Stimulated activated CD4-positive, alpha-beta T cell treated with anti-CD3 and anti-CD28 coated beads, Interleukin-1b, Interleukin-23, amount 100 ng/mL, for 4 hours (primary cell): ENCODE data around the gene TLE4.
"Not testable (repeated sequence)": the region's sequence is repeated elsewhere in the genome, so short reads cannot be mapped to it uniquely, and the experiment has no call there.

ENCODE experiments used
- DNase-seq, 2 donors: peaks; one replicate each; pipeline ENCODE4 v3.0.0-alpha.2; 2020; ENCODE audit warnings: low read depth in 2 of 2

The TLE4 gene

GRCh38 chr9:79603222-79603920 lies 31.6 kb downstream of the TLE4 start:
- no peak for DNase-seq

DNA sequence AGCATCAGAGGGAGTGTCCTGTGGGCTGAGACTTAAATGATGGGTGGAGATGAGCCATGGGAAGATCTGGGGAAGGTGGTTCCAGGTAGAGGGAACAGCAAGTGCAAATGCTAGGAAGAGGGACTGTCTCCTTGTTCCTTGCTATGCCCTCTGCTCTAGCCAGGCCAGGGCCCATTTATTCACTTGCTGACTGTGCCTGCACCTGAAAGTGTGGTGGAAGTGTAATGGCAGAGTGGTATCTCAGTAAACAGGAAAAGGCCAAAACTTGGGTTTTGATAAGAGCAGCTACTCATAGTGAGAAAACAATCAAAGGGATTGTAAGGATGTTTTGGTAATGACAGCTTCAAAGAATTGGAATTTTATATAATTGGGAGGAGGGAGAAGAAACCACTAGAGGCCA lies 32.4 kb downstream of the TLE4 start:
- no peak for DNase-seq

- DNase-seq, result no peak
Observed at GRCh38 chr9:79604921-79605562, 33.3 kb downstream of the TLE4 start.

DNA sequence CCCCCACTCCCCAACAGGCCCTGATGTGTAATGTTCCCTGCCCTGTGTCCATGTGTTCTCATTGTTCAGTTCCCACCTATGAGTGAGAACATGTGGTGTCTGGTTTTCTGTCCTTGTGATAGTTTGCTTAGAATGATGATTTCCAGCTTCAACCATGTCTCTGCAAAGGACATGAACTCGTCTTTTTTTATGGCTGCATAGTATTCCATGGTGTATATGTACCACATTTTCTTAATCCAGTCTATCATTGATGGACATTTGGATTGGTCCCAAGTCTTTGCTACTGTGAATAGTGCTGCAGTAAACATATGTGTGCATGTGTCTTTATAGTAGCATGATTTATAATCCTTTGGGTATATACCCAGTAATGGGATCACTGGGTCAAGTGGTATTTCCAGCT lies 34.8 kb downstream of the TLE4 start:
- not testable (repeated sequence) for DNase-seq

- DNase-seq, result no peak
Observed at GRCh38 chr9:79609468-79610018, 37.8 kb downstream of the TLE4 start.

DNA sequence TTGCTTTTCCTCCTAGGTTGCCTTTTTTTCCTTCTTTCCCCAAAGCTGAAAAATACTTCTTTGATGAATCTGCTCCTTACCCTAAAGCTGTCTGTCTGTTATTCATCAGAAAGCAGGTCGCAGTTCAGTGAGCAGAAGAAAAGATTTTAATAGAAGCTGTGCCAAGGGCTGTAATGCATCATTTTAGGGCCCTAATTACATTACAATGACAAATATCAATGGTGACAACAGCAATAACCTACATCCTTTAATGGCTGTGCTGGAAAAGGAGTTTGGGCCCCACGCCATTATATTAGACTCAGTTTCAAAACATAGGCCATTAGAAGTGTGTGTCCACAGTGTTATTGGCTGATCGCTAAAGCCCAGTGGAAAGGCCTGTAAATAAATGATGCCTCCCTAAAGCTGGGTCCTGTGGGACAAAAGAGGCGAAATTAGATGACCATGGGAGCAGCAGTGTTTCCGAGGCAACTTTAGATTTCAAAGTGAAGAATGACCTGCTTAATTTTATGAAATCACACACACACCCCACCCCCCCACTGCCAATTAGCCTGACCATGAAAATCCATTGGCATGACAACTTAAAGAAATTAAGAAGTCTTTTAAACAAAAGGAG lies 38.4 kb downstream of the TLE4 start:
- no peak for DNase-seq

GRCh38 chr9:79610791-79611614 lies 39.2 kb downstream of the TLE4 start:
- no peak for DNase-seq

DNA sequence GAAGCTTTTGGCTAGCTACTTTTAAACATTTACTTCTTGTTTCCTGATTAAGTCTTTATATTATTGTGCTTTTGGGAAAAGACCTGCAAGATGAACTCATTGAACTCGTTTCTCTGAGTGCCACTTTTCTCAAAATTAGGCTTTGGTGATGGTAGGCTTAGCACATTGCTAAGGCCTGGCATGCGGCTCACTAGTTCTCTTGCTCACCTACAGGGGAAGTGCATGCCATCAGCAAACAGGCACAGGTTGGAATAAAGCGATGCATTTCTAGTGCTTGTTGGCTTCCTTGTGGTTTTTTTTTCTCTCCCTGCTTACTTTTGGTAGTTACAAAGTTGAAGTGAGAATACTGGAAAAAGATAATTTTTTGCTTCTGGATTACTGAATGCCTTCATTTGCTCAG lies 41.4 kb downstream of the TLE4 start:
- DNase-seq, result no peak

DNA sequence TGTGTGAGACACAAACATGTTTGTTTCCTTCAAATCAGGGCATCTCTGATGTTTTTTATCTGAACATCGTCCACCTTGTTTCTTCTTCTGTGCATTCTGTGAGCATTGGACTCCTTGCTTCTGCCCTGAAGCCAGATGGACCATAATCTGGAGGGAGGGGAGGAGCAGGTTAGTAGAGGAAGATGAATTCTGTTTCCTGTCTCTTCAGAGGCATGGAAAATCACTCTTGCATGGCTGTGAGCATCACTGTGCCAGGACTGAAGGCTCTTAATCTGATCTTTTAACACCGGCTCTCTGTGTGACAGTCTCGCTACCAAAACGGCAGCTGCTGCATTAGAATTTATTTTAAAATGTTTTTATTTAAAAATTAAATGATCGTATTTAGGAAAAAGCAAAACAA lies 43.3 kb downstream of the TLE4 start:
- DNase-seq, result no peak

DNA sequence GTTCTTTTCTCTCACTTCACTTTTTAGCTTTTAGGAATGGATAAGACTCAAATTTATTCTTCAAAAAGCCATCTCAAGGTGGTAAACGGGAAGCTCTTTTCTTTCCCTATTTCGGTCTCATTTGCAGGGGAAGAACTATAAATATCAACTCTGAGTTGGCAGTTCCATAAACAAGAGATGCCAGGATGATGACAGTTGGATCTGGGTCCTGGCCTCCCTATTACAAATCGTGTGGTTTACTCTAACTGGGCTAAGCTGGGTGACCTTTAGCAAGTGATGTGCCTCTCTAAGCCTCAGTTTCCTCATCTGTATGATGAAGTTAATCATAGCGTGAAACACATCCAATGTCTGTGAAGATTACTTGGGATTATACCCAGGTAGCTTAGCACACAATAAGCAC lies 44.2 kb downstream of the TLE4 start:
- no peak for DNase-seq

GRCh38 chr9:79616971-79617370 lies 45.2 kb downstream of the TLE4 start:
- no peak for DNase-seq

GRCh38 chr9:79617395-79617794 lies 45.6 kb downstream of the TLE4 start:
- DNase-seq, result no peak

GRCh38 chr9:79619930-79620329 lies 48.2 kb downstream of the TLE4 start:
- DNase-seq, result no peak

DNA sequence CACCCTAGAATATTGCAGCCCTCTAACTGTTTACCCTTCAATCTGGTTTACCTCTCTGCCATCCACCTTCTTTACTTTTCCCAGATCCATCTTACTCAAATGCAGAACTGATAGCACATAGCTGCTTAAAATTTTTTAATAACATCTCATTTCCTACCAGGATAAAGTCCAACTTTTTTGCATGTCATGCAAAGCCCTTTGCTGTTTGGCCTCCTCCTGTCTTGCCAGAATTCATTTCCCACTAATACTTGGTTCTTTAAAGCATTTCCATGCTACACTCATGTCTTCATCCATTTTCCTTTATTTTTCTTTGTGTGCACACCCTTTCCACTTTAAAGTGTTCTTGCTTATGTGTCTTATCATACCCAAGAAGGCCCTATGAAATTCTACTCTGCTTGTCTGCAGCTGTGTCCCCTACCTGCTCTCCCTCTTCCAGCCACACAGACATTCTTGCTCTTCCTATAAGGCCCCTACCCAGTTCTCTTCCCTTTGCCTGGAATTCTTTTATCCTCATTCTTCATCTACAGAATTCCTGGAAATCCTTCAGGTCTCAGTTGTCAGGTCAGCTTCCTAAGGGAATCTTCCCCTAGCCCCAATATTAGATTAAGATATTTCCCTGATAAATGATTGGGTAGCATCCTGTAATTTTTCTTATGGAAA lies 50.3 kb downstream of the TLE4 start:
- DNase-seq, result no peak

- peak in 1 of 2 donors; percentile 5 for DNase-seq
Observed at GRCh38 chr9:79623799-79624721, 52.3 kb downstream of the TLE4 start.

GRCh38 chr9:79629721-79630120 lies 58.0 kb downstream of the TLE4 start:
- no peak for DNase-seq

DNA sequence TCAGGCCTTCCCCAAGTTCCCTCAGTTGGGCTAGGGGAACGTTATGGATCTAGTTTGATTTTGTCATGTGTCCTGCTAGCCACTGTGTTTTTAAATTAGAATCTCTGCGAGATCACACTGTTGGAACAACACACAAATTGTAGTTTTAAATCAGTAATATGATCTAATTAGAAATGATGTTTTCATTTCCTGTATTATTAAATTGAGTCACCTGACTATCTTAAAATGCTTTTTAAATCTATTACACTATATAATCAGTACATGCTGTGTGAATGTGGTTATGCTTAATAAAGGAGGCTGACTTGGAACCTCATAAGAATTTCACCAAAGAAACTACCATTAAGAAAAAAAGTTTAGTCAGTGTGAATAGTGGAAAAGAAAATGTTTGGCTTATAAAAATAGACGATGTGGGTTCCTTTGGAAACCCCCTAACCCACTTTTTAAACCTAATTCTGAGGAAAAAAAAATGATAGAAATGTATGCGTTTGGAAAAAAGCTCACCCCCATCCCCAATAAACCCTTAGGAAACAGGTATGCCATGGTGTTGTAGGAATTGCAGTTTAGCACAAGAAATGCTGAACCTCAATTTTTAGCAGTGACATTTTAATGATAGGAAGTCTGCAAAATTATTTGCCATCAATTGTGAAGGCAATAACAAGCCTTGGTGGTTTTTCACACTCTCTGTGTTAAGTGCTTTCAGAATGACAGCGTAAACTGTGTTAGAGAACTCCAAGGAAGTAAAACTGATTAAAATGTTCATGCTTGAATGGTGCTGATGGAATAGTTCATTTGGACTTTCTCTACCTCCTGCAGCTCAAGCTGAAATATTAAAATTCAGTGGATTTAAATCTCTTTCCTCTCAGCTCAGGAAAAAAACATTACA lies 59.0 kb downstream of the TLE4 start:
- DNase-seq, result no peak

- DNase-seq, result no peak
Observed at GRCh38 chr9:79632060-79632459, 60.3 kb downstream of the TLE4 start.

- DNase-seq, result no peak
Observed at GRCh38 chr9:79632705-79633104, 60.9 kb downstream of the TLE4 start.
